Endothelial cell of umbilical vein (primary cell): Measurements from ENCODE around the gene CHN2. TPM values are rescaled to one million over a fixed set of nuclear protein-coding genes. Genes with fewer than 3 reads are reported as not detected.

ENCODE experiments used
- BruUV-seq: library from RNA; stranded (reverse); fragments of 400-500 nt; replicated peaks from 2 replicates; lab custom pipeline; 2021; lab: Mats Ljungman, UMichigan
- CTCF ChIA-PET: fragments of 300-600, 350-600 bp; sonication (Branson Sonifier 250); formaldehyde crosslinking; loops from one replicate; lab custom pipeline; 2021; ENCODE audit warnings: antibody characterized with exemption, inconsistent platforms; lab: Charles Lee
- POLR2A ChIA-PET: fragments of 300-600, 350-600 bp; sonication (Branson Sonifier 250); formaldehyde crosslinking; loops from one replicate; lab custom pipeline; 2021; ENCODE audit warnings: antibody characterized with exemption, inconsistent platforms; lab: Charles Lee
- DNase-seq: peaks from one replicate; pipeline ENCODE4 v3.0.0-alpha.2; 2011; ENCODE audit warnings: low read depth, low spot score
- FAIRE-seq: peaks from 2 replicates; lab custom pipeline; 2011; peaks lifted over from hg19 to GRCh38; lab: Jason Lieb, UNC
- H2AFZ ChIP-seq: 2 replicates; pipeline ENCODE4 v1.6.0; 2012; ENCODE audit warnings: low read depth, low read length, control low read depth, inconsistent platforms
- H3K27ac ChIP-seq: 2 replicates; pipeline ENCODE4 v1.5.1; 2011; ENCODE audit warnings: low read depth, mild to moderate bottlenecking, control low read depth, low read length, moderate library complexity; ENCODE audit not compliant: insufficient read depth
- H3K27me3 ChIP-seq, 2 experiments: 2 replicates each; pipeline versions ENCODE4 v1.6.0 to v1.6.1; 2011; ENCODE audit warnings: low read length in 2 of 2, mixed read lengths in 1 of 2; ENCODE audit not compliant: control insufficient read depth in 2 of 2, insufficient read depth in 2 of 2
- H3K36me3 ChIP-seq, 2 experiments: 2 replicates in 1 of 2; 3 replicates in 1 of 2; pipeline ENCODE4 v1.5.1; 2011; ENCODE audit warnings: low read length in 2 of 2, mild to moderate bottlenecking in 1 of 2, moderate library complexity in 1 of 2; ENCODE audit not compliant: control insufficient read depth in 2 of 2, insufficient read depth in 2 of 2; ENCODE audit errors: extremely low read depth in 1 of 2
- H3K4me1 ChIP-seq: 3 replicates; pipeline ENCODE4 v1.5.1; 2011; ENCODE audit warnings: mild to moderate bottlenecking, low read length; ENCODE audit not compliant: control insufficient read depth, insufficient read depth; ENCODE audit errors: extremely low read depth
- H3K4me2 ChIP-seq: 2 replicates; pipeline ENCODE4 v1.6.1; 2011; ENCODE audit warnings: low read length, control low read depth, mixed read lengths; ENCODE audit not compliant: insufficient read depth
- H3K4me3 ChIP-seq, 3 experiments: fragments of 200-600 bp in 1 of 3; sonication (generic), shearing (Covaris generic) in 1 of 3; replicated peaks in 1 of 3; 2 replicates each; pipeline ENCODE4 v1.5.1; 2011 to 2016; ENCODE audit warnings: control low read depth in 3 of 3, low read length in 3 of 3, mild to moderate bottlenecking in 2 of 3, inconsistent platforms in 1 of 3, low read depth in 1 of 3, moderate library complexity in 1 of 3; ENCODE audit not compliant: insufficient read depth in 1 of 3
- H3K79me2 ChIP-seq: 2 replicates; pipeline ENCODE4 v1.6.0; 2012; ENCODE audit warnings: low read length, inconsistent platforms; ENCODE audit not compliant: control insufficient read depth, insufficient read depth
- H3K9ac ChIP-seq: replicated peaks from 2 replicates; pipeline ENCODE3; 2011; ENCODE audit warnings: low read length, control low read depth; ENCODE audit not compliant: insufficient read depth; ENCODE audit errors: extremely low read depth
- H3K9me1 ChIP-seq: replicated peaks from 3 replicates; pipeline ENCODE4 v1.6.0; 2011; ENCODE audit warnings: mild to moderate bottlenecking, low read length; ENCODE audit not compliant: control insufficient read depth, insufficient read depth; ENCODE audit errors: extremely low read depth
- H3K9me3 ChIP-seq: replicated peaks from 2 replicates; pipeline ENCODE4 v1.5.1; 2012; ENCODE audit warnings: low read length, inconsistent platforms; ENCODE audit not compliant: control insufficient read depth, insufficient read depth
- H4K20me1 ChIP-seq: replicated peaks from 2 replicates; pipeline ENCODE3; 2011; ENCODE audit warnings: mild to moderate bottlenecking, low read length; ENCODE audit not compliant: control insufficient read depth, insufficient read depth; ENCODE audit errors: extremely low read depth
- EZH2 ChIP-seq: IDR thresholded peaks from 2 replicates; pipeline ENCODE4 v1.6.1; 2012; ENCODE audit warnings: borderline replicate concordance, low read depth, mild to moderate bottlenecking, moderate library complexity, low read length, inconsistent platforms; ENCODE audit not compliant: severe bottlenecking
- FOS ChIP-seq: IDR thresholded peaks from 2 replicates; pipeline ENCODE4 v1.6.1; 2011; ENCODE audit warnings: mild to moderate bottlenecking, low read length, moderate library complexity, borderline replicate concordance; ENCODE audit not compliant: insufficient read depth
- GATA2 ChIP-seq: IDR thresholded peaks from 2 replicates; pipeline ENCODE4 v1.7.0; 2011; ENCODE audit warnings: low read depth, mild to moderate bottlenecking, moderate library complexity, mixed read lengths, low read length; ENCODE audit not compliant: insufficient read length, insufficient read depth
- JUN ChIP-seq: IDR thresholded peaks from 2 replicates; pipeline ENCODE4 v1.6.1; 2011; ENCODE audit warnings: borderline replicate concordance, low read depth; ENCODE audit not compliant: insufficient read length, insufficient read depth
- MAX ChIP-seq: IDR thresholded peaks from 2 replicates; pipeline ENCODE4 v1.6.1; 2011; ENCODE audit not compliant: insufficient read depth, insufficient read length
- MYC ChIP-seq: IDR thresholded peaks from one replicate; pipeline ENCODE4 v1.6.1; 2011; ENCODE audit warnings: mild to moderate bottlenecking, low read depth, low read length
- POLR2A ChIP-seq: IDR thresholded peaks from 2 replicates; pipeline ENCODE4 v1.6.1; 2012; ENCODE audit warnings: low read depth, mild to moderate bottlenecking, control low read depth, low read length
- POLR2AphosphoS5 ChIP-seq: IDR thresholded peaks from 2 replicates; pipeline ENCODE4 v1.6.1; 2012; ENCODE audit warnings: low read depth, mild to moderate bottlenecking, control low read depth, low read length, moderate library complexity; ENCODE audit not compliant: insufficient read depth
- dilution Hi-C: fragments of 300-500 bp; cut with MboI; formaldehyde crosslinking; loops from one replicate; pipeline ENCODE4 v1.15.0; 2019; ENCODE audit warnings: low sequenced_read_pairs; ENCODE audit not compliant: extremely low pct_ligation_motif_present
- intact Hi-C: fragments of 100-400 bp; cut with micrococcal nuclease; formaldehyde crosslinking; loops from one replicate; pipeline ENCODE4 v1.10.0; 2022
- polyA plus RNA-seq, 4 experiments: library from polyadenylated mRNA; depleted of rRNA in 3 of 4; stranded (reverse) in 3 of 4; unstranded in 1 of 4; fragments of >200 nt; gene quantifications; 2 replicates each; pipeline versions ENCODE4 v1.2.1 to v1.2.3, GENCODE V29; 2011 to 2012; ENCODE audit warnings: missing spikeins in 1 of 4
- total RNA-seq: library from RNA; stranded (reverse); gene quantifications from 2 replicates; pipeline ENCODE4 v1.2.3, GENCODE V29; 2021
- TF ChIP-seq, protein P1 (sequence below), 2 donors: IDR thresholded peaks; 1 replicate in 1 of 2; 2 replicates in 1 of 2; pipeline ENCODE4 v1.5.1; 2011; ENCODE audit warnings: low read length in 2 of 2, mild to moderate bottlenecking in 2 of 2, moderate library complexity in 2 of 2, control low read depth in 1 of 2, inconsistent platforms in 1 of 2, low read depth in 1 of 2; ENCODE audit not compliant: insufficient read depth in 1 of 2; ENCODE audit errors: extremely low read depth in 1 of 2

CHN2 gene
- total and polyA plus RNA-seq, 2 donors (not counting 3 experiments of a cell fraction or from before 2014, with no cell fraction given) = 1.4 to 5.0 TPM

- intact Hi-C loops (no loop called here), dilution Hi-C loops (no loop called here)
- H3K9ac ChIP-seq = no peak overlapping the region
- H3K4me2 ChIP-seq = no peak overlapping the region
- no peaks in the 10 kb centered on the region for H3K79me2 ChIP-seq
- H3K27me3 ChIP-seq = peaks cover 3 to 16% of the 10 kb centered on the region in 2 experiments
- no peak overlapping the region for H3K27ac ChIP-seq
- H3K4me3 ChIP-seq = no peak overlapping the region
- BruUV-seq = no TSS peak
- H3K36me3 ChIP-seq = no peaks in the 10 kb centered on the region
- FAIRE-seq (no peak), DNase-seq (no peak)
- no peaks in the 10 kb centered on the region for H4K20me1 ChIP-seq
- TF ChIP-seq MAX = no peak
- TF ChIP-seq FOS = no peak
- no peak for TF ChIP-seq GATA2
- no peak for TF ChIP-seq POLR2AphosphoS5
- no peak for TF ChIP-seq EZH2
- no peak for TF ChIP-seq JUN
- TF ChIP-seq, protein P1, sequence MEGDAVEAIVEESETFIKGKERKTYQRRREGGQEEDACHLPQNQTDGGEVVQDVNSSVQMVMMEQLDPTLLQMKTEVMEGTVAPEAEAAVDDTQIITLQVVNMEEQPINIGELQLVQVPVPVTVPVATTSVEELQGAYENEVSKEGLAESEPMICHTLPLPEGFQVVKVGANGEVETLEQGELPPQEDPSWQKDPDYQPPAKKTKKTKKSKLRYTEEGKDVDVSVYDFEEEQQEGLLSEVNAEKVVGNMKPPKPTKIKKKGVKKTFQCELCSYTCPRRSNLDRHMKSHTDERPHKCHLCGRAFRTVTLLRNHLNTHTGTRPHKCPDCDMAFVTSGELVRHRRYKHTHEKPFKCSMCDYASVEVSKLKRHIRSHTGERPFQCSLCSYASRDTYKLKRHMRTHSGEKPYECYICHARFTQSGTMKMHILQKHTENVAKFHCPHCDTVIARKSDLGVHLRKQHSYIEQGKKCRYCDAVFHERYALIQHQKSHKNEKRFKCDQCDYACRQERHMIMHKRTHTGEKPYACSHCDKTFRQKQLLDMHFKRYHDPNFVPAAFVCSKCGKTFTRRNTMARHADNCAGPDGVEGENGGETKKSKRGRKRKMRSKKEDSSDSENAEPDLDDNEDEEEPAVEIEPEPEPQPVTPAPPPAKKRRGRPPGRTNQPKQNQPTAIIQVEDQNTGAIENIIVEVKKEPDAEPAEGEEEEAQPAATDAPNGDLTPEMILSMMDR (IDR thresholded peaks at IDR 0.05; ENCODE audit: extremely low read depth in 1 of 2, insufficient read depth in 1 of 2, low read depth in 1 of 2, low read length in 2 of 2) = no peak
- no peak for TF ChIP-seq POLR2A
- TF ChIP-seq MYC = no peak
- H3K9me3 ChIP-seq = no peaks in the 10 kb centered on the region
- CTCF ChIA-PET = interaction anchor here (1.2 to 1.4 kb wide), 3 partner anchors 22 to 197 kb away, joined by 4 to 5 read pairs (median 4); no protein-coding TSS in a partner anchor
- H2AFZ ChIP-seq = no peak overlapping the region
- no peaks in the 10 kb centered on the region for H3K9me1 ChIP-seq
- no peaks in the 10 kb centered on the region for H3K4me1 ChIP-seq
- POLR2A ChIA-PET = no interaction called here
Measured at GRCh38 chr7:29386196-29386765, 191.7 kb downstream of the CHN2 start.
